Measurements from ENCODE around the gene ELOVL6.

ELOVL6 gene

DNA sequence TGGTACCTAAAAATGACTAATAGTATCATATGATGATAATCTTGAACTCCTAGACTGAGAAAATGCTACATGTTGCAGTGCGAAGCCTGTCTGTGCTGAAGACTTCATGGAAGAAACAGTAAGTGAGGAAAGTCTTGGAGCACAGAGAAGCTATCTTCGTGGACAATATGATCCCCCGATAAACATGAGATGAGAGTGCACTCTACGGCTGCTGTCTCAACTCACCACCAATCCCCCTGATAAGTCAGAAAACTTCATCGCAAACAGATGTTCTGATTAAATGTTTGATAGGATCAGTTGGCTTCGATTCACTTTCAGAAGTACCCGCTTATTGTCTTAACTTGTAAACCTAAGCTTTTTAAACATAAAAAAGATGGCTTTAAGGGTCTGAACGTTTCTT lies 130.2 kb downstream of the ELOVL6 start:
- no peak for FAIRE-seq
- TF ChIP-seq, protein P1, sequence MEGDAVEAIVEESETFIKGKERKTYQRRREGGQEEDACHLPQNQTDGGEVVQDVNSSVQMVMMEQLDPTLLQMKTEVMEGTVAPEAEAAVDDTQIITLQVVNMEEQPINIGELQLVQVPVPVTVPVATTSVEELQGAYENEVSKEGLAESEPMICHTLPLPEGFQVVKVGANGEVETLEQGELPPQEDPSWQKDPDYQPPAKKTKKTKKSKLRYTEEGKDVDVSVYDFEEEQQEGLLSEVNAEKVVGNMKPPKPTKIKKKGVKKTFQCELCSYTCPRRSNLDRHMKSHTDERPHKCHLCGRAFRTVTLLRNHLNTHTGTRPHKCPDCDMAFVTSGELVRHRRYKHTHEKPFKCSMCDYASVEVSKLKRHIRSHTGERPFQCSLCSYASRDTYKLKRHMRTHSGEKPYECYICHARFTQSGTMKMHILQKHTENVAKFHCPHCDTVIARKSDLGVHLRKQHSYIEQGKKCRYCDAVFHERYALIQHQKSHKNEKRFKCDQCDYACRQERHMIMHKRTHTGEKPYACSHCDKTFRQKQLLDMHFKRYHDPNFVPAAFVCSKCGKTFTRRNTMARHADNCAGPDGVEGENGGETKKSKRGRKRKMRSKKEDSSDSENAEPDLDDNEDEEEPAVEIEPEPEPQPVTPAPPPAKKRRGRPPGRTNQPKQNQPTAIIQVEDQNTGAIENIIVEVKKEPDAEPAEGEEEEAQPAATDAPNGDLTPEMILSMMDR (IDR thresholded peaks at IDR 0.05; ENCODE audit: insufficient read depth, missing control alignments): no peak

DNA sequence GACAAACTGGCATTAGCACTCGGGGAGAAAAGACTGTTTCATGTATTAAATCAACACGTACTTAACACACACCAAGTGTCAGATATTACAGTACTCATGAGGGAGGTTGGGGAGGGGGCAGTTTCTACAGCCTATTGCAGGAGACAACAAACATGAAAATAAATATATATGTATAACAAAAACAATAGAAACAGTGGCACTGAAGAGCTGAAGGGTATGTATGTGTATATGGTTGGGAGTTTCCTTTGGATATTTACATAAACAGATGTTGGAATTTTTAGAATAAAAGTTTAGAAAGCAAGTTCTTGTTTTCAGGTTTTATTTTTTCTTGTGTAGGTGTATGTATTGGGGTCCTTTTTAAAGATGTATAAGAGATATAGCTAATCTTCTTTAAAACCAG lies 133.5 kb downstream of the ELOVL6 start:
- TF ChIP-seq, protein P1 (IDR thresholded peaks at IDR 0.05; ENCODE audit: insufficient read depth, missing control alignments): no peak
- no peak for DNase-seq (ENCODE audit: insufficient read length, low spot score)
- FAIRE-seq: no peak

More for the DNA sequence above, 130.2 kb downstream of the ELOVL6 start:
- no peak for DNase-seq (ENCODE audit: insufficient read length, low spot score)

GRCh38 chr4:110064295-110064694 lies 134.1 kb downstream of the ELOVL6 start:
- DNase-seq (ENCODE audit: insufficient read length, low spot score) (no peak), FAIRE-seq (no peak)
- TF ChIP-seq, protein P1 (IDR thresholded peaks at IDR 0.05; ENCODE audit: insufficient read depth, missing control alignments): no peak

- TF ChIP-seq, protein P1 (IDR thresholded peaks at IDR 0.05; ENCODE audit: insufficient read depth, missing control alignments): no peak
- DNase-seq (ENCODE audit: insufficient read length, low spot score): no peak
- FAIRE-seq: no peak
Measured at GRCh38 chr4:110062166-110062565, 136.2 kb downstream of the ELOVL6 start.

GRCh38 chr4:110061076-110061475 lies 137.3 kb downstream of the ELOVL6 start:
- FAIRE-seq (no peak), DNase-seq (ENCODE audit: insufficient read length, low spot score) (no peak)
- TF ChIP-seq, protein P1 (IDR thresholded peaks at IDR 0.05; ENCODE audit: insufficient read depth, missing control alignments): no peak

DNA sequence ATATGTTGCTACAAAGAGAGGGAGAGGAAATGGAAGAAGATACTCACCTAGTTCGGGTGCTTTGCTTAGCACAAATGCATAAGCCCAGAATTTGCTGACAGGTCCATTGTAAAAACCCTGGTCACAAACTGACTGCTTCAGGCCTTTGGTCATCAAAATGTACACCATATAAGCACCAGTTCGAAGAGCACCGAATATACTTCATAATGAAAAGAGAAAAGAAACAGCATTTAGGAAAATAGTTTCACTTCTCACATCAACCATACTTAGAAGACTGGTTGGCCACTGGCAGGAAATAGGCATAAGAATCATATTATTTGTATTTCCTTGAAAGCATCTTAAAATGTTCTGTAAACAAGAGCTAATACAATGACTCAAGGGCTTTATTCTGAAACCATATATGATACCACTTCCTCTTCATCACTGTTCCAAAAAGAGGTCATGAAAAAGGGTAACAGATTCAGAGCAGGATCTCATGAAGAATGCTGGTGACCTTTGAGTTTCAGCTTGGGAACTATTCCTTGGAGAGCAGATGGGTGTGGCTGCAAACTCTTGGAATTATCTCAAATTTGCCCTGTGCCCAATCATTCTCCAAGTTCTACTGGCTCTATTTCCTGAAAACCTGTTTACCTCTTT lies 138.7 kb downstream of the ELOVL6 start:
- DNase-seq (ENCODE audit: insufficient read length, low spot score) (no peak), FAIRE-seq (no peak)
- TF ChIP-seq, protein P1 (IDR thresholded peaks at IDR 0.05; ENCODE audit: insufficient read depth, missing control alignments): no peak

DNA sequence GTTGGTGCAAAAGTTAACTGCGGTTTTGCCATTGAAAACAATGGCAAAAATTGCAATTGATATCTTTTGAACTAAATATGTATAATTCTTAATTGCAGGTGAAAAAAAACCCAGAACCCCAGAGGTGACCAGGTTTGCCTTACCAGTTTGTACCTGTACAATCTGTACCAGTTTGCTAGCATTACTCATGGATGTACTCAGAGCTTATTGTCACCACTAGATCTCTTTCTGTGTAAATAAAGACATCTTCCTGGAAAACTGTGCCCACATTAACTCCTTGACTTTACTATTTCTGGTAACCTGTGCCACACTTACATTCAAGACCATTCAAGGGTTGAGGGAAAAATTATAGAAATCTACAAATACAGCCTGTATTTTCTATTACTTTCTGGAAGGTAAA lies 139.7 kb downstream of the ELOVL6 start:
- DNase-seq (ENCODE audit: insufficient read length, low spot score) (no peak), FAIRE-seq (no peak)
- TF ChIP-seq, protein P1 (IDR thresholded peaks at IDR 0.05; ENCODE audit: insufficient read depth, missing control alignments): no peak

Data from D721Med (cell line).